Kidney epithelial cell (primary cell): ENCODE measurements around the gene ITGAX. TPM values are rescaled to one million over a fixed set of nuclear protein-coding genes. Genes with fewer than 3 reads are reported as not detected.

Source experiments
- DNase-seq: peaks from one replicate; pipeline ENCODE4 v3.0.0-alpha.2; 2010; ENCODE audit warnings: low read depth
- H3K27me3 ChIP-seq: 2 replicates; pipeline ENCODE4 v1.6.0; 2011; ENCODE audit warnings: low read length; ENCODE audit not compliant: control insufficient read depth, insufficient read depth
- H3K36me3 ChIP-seq: 2 replicates; pipeline ENCODE4 v1.5.1; 2011; ENCODE audit warnings: low read length; ENCODE audit not compliant: control insufficient read depth, insufficient read depth
- H3K4me3 ChIP-seq: 2 replicates; pipeline ENCODE4 v1.5.1; 2011; ENCODE audit warnings: low read depth, mild to moderate bottlenecking, control low read depth, low read length
- total RNA-seq: library from RNA; depleted of rRNA; stranded (reverse); fragments of >200 nt; gene quantifications from 2 replicates; pipeline ENCODE4 v1.2.3, GENCODE V29; 2015
- TF ChIP-seq, protein P1 (sequence below): IDR thresholded peaks from 2 replicates; pipeline ENCODE4 v1.5.1; 2011; ENCODE audit warnings: mild to moderate bottlenecking, moderate library complexity, low read length, control low read depth, inconsistent platforms; ENCODE audit not compliant: insufficient read depth, poor library complexity, severe bottlenecking

Gene ITGAX
- total RNA-seq, 1 donor from 2014 or later: 0.04 TPM

DNA sequence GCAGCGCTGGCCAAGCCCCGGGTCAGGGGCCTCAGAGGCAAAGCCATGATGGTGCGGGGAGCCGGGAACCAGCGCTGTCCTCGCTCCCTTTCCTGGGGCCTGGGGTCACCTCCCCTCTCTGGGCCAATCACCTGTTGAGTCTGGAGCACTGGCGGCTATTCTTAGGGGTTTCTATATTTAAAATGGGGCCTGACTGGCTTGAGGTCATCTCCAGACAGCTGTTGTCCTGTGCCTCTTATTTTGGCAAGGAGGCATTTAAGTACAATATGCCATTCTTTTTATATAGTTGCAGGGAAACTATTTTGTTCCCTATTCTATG is 73.3 kb downstream of the ITGAX start, which contains the start of gene COX6A2:
COX6A2 (minus strand) TSS at position 82 of the 319 bp plus-strand sequence; CDS start at position 47, 35 bp downstream.
- DNase-seq: no peak
- no peaks in the 10 kb centered on the region for H3K36me3 ChIP-seq
- TF ChIP-seq, protein P1, sequence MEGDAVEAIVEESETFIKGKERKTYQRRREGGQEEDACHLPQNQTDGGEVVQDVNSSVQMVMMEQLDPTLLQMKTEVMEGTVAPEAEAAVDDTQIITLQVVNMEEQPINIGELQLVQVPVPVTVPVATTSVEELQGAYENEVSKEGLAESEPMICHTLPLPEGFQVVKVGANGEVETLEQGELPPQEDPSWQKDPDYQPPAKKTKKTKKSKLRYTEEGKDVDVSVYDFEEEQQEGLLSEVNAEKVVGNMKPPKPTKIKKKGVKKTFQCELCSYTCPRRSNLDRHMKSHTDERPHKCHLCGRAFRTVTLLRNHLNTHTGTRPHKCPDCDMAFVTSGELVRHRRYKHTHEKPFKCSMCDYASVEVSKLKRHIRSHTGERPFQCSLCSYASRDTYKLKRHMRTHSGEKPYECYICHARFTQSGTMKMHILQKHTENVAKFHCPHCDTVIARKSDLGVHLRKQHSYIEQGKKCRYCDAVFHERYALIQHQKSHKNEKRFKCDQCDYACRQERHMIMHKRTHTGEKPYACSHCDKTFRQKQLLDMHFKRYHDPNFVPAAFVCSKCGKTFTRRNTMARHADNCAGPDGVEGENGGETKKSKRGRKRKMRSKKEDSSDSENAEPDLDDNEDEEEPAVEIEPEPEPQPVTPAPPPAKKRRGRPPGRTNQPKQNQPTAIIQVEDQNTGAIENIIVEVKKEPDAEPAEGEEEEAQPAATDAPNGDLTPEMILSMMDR: no peak
- H3K27me3 ChIP-seq: peaks cover 12% of the 10 kb centered on the region
- no peak within 1 kb of the TSS for H3K4me3 ChIP-seq

DNA sequence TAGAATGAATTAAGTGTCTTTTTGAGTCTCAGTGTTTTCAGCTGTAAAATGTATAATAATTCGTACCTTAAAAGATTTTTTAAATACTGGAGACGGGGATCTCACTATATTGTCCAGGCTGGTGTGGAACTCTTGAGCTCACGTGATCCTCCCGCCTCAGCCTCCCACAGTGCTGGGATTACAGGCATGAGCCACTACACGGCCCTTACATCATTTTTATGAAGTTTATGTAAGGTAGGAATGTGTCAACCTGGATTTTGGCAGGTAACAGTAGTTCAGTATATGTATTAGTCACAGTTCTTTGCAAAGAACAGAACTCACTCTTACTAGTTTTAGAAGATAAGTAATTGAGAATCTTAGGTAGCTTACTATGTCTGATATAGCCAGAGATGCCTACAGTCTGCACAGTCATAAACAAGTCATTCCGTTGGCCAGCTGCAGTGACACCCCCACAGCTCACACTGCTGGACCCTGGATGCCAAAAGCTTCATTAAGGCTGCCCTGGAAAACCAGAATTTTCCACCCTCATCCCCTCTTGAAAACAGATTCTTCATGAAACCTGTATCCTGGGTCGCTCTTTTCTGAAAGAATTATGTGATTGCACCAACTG is 73.8 kb downstream of the ITGAX start:
- Histone ChIP-seq H3K36me3 (no peaks in the 10 kb centered on the region), H3K4me3 (no peak overlapping the region), H3K27me3 (peaks cover 12% of the 10 kb centered on the region)
- DNase-seq: no peak
- TF ChIP-seq, protein P1: no peak

DNA sequence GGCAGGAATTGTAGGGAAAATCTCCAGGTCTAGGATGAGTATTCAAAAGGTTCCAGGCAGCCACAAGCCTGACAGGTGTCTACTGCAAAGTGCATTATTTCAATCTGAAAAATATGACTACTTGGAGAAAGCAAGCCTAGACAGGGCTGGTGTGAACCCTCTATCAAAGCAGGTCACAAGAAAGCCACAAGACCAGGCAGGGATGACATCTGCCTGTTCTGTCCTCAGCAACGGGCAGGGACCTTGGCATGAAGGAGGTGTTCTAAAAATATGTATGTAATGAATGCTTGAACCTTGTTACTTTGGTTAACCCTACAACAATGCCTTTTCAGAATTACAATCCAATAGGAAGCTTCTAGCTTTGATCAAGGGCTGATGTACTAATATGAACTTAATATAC is 74.3 kb downstream of the ITGAX start:
- TF ChIP-seq, protein P1: no peak
- no peaks in the 10 kb centered on the region for H3K36me3 ChIP-seq
- DNase-seq: no peak
- H3K27me3 ChIP-seq: peaks cover 12% of the 10 kb centered on the region
- H3K4me3 ChIP-seq: no peak overlapping the region

DNA sequence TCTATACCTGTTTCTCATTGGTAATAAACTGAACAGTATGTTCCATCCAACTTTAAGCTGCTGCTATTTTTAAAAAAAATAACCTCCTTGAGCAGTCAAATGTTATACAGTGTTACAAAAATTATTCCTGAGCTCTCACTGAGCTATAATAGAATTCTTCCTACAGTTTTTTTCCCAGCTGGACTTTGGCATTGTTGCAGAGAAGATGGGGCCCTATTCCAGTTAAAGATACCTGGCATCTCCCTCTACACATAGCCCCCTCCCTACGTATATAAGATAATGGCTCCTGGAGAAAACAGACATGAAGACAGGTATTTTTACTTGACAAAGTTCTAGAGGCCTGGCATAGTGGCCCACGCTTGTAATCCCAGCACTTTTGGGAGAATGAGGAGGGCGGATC is 74.8 kb downstream of the ITGAX start:
- TF ChIP-seq, protein P1: no peak
- no peak overlapping the region for H3K4me3 ChIP-seq
- H3K36me3 ChIP-seq: no peaks in the 10 kb centered on the region
- H3K27me3 ChIP-seq: peaks cover 12% of the 10 kb centered on the region
- no peak for DNase-seq

DNA sequence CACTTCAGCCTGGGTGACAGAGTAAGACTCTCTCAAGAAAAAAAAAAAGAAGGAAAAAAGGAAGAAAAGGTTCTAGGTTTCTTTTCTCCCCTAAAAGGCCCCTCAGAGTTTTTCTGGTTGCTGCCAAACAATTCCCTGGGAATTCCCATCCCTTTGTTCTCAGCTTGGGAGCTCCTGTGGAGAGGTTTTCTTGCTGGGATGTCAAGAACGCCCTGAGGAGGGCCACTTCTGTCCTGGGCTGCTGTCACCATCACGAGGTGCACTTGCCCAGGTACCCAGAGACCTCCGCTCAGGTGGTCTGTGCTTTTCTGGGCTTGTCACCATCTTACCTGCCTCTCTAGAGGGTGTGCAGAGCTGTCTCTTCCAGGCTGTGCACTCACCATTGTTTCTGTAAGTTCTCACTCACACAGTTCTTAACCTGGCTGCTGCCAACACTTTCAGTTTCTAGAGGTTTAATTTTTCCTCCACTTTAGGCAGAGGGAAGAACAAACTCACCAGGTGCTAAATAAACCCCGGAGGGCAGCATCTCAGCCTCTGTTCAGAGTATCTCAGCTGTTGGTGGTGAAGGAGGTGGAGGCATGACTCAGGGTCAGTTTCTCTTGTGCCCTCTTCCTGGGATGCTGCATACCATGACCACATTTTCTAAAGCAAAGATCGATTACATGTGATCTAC is 75.5 kb downstream of the ITGAX start:
- no peak for DNase-seq
- H3K4me3 ChIP-seq: no peak overlapping the region
- no peaks in the 10 kb centered on the region for H3K36me3 ChIP-seq
- TF ChIP-seq, protein P1: no peak
- H3K27me3 ChIP-seq: peaks cover 12% of the 10 kb centered on the region

Other genes starting within 250 kb of the ITGAX start
- gene BCKDK, start 246.8 kb upstream of the ITGAX start, total RNA-seq: 50.9 and 59.6 TPM in 2 replicates
- 48.7 and 54.9 TPM in 2 replicates for gene KAT8, start 237.5 kb upstream of the ITGAX start, total RNA-seq
- gene PRSS8, start 219.4 kb upstream of the ITGAX start, total RNA-seq: 146 and 169 TPM in 2 replicates
- gene PRSS36, start 205.1 kb upstream of the ITGAX start, total RNA-seq: 0.55 and 1.5 TPM in 2 replicates
- gene FUS, start 175.0 kb upstream of the ITGAX start, total RNA-seq: 71.9 and 83.1 TPM in 2 replicates
- 38.5 and 38.6 TPM in 2 replicates for gene PYCARD, start 152.4 kb upstream of the ITGAX start, total RNA-seq
- gene TRIM72, start 141.1 kb upstream of the ITGAX start, total RNA-seq: not detected in 2 replicates
- not detected in 2 replicates for gene PYDC1, start 138.0 kb upstream of the ITGAX start, total RNA-seq
- gene ITGAM, start 95.2 kb upstream of the ITGAX start, total RNA-seq: 0.21 and 0.82 TPM in 2 replicates
- not detected in 2 replicates for gene ITGAD, start 38.2 kb downstream of the ITGAX start, total RNA-seq
- gene COX6A2, start 73.2 kb downstream of the ITGAX start, total RNA-seq: not detected in 2 replicates
- 0.89 and 3.2 TPM in 2 replicates for gene ZNF843, start 87.6 kb downstream of the ITGAX start, total RNA-seq
- 18.7 and 23.2 TPM in 2 replicates for gene ARMC5, start 104.3 kb downstream of the ITGAX start, total RNA-seq
- 116 and 138 TPM in 2 replicates for gene TGFB1I1, start 117.0 kb downstream of the ITGAX start, total RNA-seq
- 0.04 and 0.21 TPM in 2 replicates for gene SLC5A2, start 127.9 kb downstream of the ITGAX start, total RNA-seq
- 54.0 and 64.1 TPM in 2 replicates for gene RUSF1, start 153.2 kb downstream of the ITGAX start, total RNA-seq
- gene AHSP, start 172.7 kb downstream of the ITGAX start, total RNA-seq: not detected in 2 replicates